Ectodermal cell (in vitro differentiated cells): ENCODE results near the gene TMEM54.
A peak's percentile ranks its signal among the peaks of the same experiment; 100 is the strongest.

ENCODE experiments used
- H3K27ac ChIP-seq: 2 replicates; pipeline ENCODE4 v1.7.0; 2013; ENCODE audit warnings: mild to moderate bottlenecking, low read depth, low read length; ENCODE audit not compliant: insufficient read depth, poor library complexity, severe bottlenecking
- H3K27me3 ChIP-seq: 2 replicates; pipeline ENCODE4 v1.7.0; 2013; ENCODE audit warnings: mild to moderate bottlenecking, low read length; ENCODE audit not compliant: insufficient read depth, control insufficient read depth, poor library complexity, severe bottlenecking
- H3K36me3 ChIP-seq: one replicate; pipeline ENCODE4 v1.7.0; 2013; ENCODE audit warnings: low read length; ENCODE audit not compliant: control insufficient read depth, insufficient read depth
- H3K4me1 ChIP-seq: one replicate; pipeline ENCODE4 v1.7.0; 2013; ENCODE audit warnings: low read length; ENCODE audit not compliant: control insufficient read depth, insufficient read depth
- H3K4me3 ChIP-seq: 2 replicates; pipeline ENCODE4 v1.7.0; 2013; ENCODE audit warnings: low read depth, low read length, control low read depth; ENCODE audit not compliant: insufficient read depth
- H3K9me3 ChIP-seq: 2 replicates; pipeline ENCODE4 v1.7.0; 2013; ENCODE audit warnings: mild to moderate bottlenecking, low read length, moderate library complexity; ENCODE audit not compliant: control insufficient read depth
- WGBS, 2 experiments: methylation state at CpG; one replicate each; pipeline ENCODE4 v1.1.7; 2013; ENCODE audit warnings: missing lambda C conversion rate in 2 of 2; 5-methylcytosine and 5-hydroxymethylcytosine counted together

The TMEM54 gene

DNA sequence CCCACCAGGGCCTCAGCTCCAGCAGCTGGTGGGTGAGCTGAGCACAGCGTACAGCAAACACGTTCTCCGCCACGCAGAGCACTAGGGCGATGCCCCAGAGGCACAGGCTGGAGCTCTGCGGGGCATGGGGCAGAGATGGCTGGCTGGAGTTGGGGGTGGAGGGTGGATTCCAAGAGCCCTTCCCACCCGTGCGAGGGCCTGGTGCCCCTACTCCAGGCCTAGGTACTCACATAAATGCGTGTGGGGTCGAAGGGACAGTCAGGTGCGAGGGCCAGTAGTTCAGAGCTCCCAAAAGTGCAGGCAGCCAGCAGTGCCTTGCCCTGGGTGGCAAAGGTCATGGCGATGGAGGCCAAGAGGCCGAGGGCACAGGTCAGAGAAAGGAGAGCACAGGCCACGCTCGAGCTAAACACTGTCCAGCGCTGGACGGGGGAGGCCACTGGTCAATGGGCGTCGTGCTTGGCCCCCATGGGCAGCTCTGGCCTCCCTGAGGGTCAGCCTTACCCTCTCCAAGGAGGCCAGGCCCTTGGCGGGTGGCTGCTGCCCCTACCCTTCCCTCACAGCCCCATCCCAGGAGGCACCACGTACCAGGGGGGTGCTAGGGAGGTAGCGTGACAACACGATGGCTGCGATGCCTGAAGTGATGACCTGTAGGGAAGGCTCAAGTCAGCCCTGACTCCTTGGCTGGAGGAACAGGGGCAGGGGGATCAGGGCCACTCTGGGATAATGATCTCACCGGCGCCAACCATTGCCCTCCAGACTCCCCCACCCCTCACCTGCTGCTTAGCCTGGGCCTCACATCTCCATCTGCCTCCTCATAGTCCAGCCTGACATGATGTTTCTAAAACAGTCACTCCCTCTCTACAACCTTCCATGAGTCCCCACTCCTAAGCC is 5.6 kb downstream of the TMEM54 start:
- no peaks in the 10 kb centered on the region for H3K9me3 ChIP-seq
- no peak overlapping the region for H3K4me3 ChIP-seq
- H3K36me3 ChIP-seq = no peaks in the 10 kb centered on the region
- no peak overlapping the region for H3K27ac ChIP-seq
- 90 to 94% methylated on average over 26 of the region's 26 CpGs for WGBS, 2 experiments
- H3K27me3 ChIP-seq = peaks cover 33% of the 10 kb centered on the region
- peaks cover 14% of the 10 kb centered on the region for H3K4me1 ChIP-seq

GRCh38 chr1:32894681-32895080 is 6.5 kb downstream of the TMEM54 start:
- Histone ChIP-seq H3K27me3 (peaks cover 24% of the 10 kb centered on the region), H3K36me3 (no peaks in the 10 kb centered on the region), H3K9me3 (no peaks in the 10 kb centered on the region), H3K4me3 (no peak overlapping the region), H3K4me1 (peaks cover 14% of the 10 kb centered on the region), H3K27ac (no peak overlapping the region)
- WGBS, 2 experiments = 69 to 74% methylated on average over 6 of the region's 6 CpGs

GRCh38 chr1:32894019-32894600 is 7.1 kb downstream of the TMEM54 start:
- WGBS, 2 experiments = 45 to 51% methylated on average over 6 to 8 of the region's 8 CpGs
- Histone ChIP-seq H3K9me3 (no peaks in the 10 kb centered on the region), H3K27ac (no peak overlapping the region), H3K4me1 (peaks cover 14% of the 10 kb centered on the region), H3K27me3 (peaks cover 18% of the 10 kb centered on the region), H3K36me3 (no peaks in the 10 kb centered on the region), H3K4me3 (peak overlapping the region; percentile 61)

GRCh38 chr1:32893198-32894018 is 7.8 kb downstream of the TMEM54 start:
- peak overlapping the region; percentile 61 for H3K4me3 ChIP-seq
- WGBS, 2 experiments = 1% methylated on average over 58 of the region's 58 CpGs
- H3K27me3 ChIP-seq = peaks cover 14% of the 10 kb centered on the region
- no peaks in the 10 kb centered on the region for H3K36me3 ChIP-seq
- peaks cover 14% of the 10 kb centered on the region for H3K4me1 ChIP-seq
- H3K9me3 ChIP-seq = no peaks in the 10 kb centered on the region
- H3K27ac ChIP-seq = peak overlapping the region; percentile 12

- Histone ChIP-seq H3K36me3 (no peaks in the 10 kb centered on the region), H3K4me1 (peaks cover 14% of the 10 kb centered on the region), H3K27ac (peak overlapping the region; percentile 12), H3K4me3 (peak overlapping the region; percentile 61), H3K9me3 (no peaks in the 10 kb centered on the region), H3K27me3 (peaks cover 21% of the 10 kb centered on the region)
- 27 to 28% methylated on average over 49 of the region's 49 CpGs for WGBS, 2 experiments
Observed at GRCh38 chr1:32892368-32893197, 8.6 kb downstream of the TMEM54 start.

DNA sequence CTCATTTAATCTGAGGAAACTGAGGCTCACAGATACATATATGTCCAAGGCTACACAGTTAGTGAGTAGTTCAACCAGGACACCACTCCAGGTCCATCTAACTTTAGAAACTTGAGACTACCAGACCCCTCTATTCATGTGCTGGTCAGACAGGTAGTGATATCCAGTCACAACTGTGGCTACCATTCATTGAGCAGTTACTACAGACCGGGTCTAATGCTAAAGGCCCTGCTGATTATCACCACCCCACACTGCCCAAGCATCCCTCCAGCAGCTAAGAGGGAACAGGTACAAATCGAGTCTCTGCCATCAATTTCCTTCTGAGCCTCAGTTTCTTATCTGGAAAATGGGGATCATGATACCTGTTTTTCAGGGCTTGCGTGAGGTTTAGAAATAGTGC is 9.6 kb downstream of the TMEM54 start:
- peaks cover 14% of the 10 kb centered on the region for H3K4me1 ChIP-seq
- H3K4me3 ChIP-seq = no peak overlapping the region
- 94 to 95% methylated on average over 3 of the region's 3 CpGs for WGBS, 2 experiments
- H3K36me3 ChIP-seq = no peaks in the 10 kb centered on the region
- H3K27ac ChIP-seq = no peak overlapping the region
- no peaks in the 10 kb centered on the region for H3K9me3 ChIP-seq
- peaks cover 30% of the 10 kb centered on the region for H3K27me3 ChIP-seq

DNA sequence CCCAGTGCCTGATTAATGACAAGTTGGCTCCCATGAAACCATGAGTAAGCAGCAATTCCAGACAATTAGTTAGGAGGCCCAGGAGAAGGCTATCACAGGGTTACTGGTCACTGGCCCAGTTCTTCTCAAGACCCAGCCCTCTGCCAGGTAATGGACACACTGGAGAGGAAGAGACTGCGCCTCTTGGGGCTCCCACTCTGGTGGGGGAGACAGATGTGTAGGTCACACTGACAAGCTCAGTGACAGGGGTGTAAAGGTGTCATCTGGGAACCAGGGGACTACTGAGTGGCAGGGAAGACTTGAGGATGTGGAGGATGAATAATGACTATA is 10.0 kb downstream of the TMEM54 start:
- 94 to 98% methylated on average over 1 of the region's 1 CpG for WGBS, 2 experiments
- no peaks in the 10 kb centered on the region for H3K36me3 ChIP-seq
- no peak overlapping the region for H3K4me3 ChIP-seq
- no peak overlapping the region for H3K27ac ChIP-seq
- peaks cover 14% of the 10 kb centered on the region for H3K4me1 ChIP-seq
- H3K9me3 ChIP-seq = no peaks in the 10 kb centered on the region
- H3K27me3 ChIP-seq = peaks cover 34% of the 10 kb centered on the region

DNA sequence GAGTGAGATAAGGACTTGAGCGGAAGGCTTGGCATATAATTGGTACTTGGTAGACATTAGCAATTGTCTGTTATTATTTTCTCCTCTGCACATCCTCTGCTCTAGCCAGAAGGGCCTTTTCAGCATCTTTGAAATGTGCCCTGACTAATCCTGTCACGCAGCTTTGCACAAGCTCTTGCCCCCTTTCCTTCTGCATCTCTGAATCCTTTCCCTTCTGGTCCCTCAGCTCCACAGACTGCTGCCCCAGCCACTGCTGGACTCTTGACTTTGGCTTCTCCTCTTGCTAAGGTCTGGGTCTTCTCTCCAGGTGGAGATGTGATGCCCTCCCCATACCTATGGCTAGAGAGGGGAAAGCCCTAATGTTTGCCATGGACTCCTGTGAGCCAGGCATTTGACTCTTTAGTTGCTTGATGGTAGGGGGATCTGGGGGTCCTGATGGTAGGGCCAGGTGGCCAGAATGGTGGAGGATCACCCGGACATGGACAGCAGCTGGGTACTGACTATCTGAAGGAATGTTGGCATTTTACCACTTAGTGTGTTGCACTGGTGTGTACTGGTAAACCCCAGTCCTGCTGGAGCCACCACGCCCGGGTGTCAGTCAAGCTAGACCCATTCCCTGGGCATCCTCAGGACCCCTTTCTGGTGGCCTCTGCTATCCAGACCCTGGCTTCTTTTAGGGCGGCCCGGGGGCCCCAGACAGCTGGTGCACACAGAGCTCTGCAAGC is 10.5 kb downstream of the TMEM54 start:
- Histone ChIP-seq H3K27me3 (peaks cover 40% of the 10 kb centered on the region), H3K4me3 (no peak overlapping the region), H3K27ac (no peak overlapping the region), H3K9me3 (no peaks in the 10 kb centered on the region), H3K4me1 (peaks cover 20% of the 10 kb centered on the region), H3K36me3 (no peaks in the 10 kb centered on the region)
- WGBS, 2 experiments = 89 to 90% methylated on average over 7 of the region's 7 CpGs

GRCh38 chr1:32889731-32890278 is 11.4 kb downstream of the TMEM54 start:
- WGBS, 2 experiments = 88 to 90% methylated on average over 3 of the region's 3 CpGs
- peaks cover 24% of the 10 kb centered on the region for H3K4me1 ChIP-seq
- H3K27me3 ChIP-seq = peaks cover 48% of the 10 kb centered on the region
- H3K36me3 ChIP-seq = no peaks in the 10 kb centered on the region
- H3K9me3 ChIP-seq = no peaks in the 10 kb centered on the region
- H3K27ac ChIP-seq = no peak overlapping the region
- H3K4me3 ChIP-seq = no peak overlapping the region
